GM15510 (cell line): ENCODE data around the gene CR1L.
A peak's percentile ranks its signal among the peaks of the same experiment; 100 is the strongest.

Source experiments
- POLR2A ChIP-seq: IDR thresholded peaks from 3 replicates; pipeline ENCODE4 v1.6.1; 2011; ENCODE audit warnings: borderline replicate concordance; ENCODE audit not compliant: insufficient read length; ENCODE audit errors: extremely low read depth

The CR1L gene

DNA sequence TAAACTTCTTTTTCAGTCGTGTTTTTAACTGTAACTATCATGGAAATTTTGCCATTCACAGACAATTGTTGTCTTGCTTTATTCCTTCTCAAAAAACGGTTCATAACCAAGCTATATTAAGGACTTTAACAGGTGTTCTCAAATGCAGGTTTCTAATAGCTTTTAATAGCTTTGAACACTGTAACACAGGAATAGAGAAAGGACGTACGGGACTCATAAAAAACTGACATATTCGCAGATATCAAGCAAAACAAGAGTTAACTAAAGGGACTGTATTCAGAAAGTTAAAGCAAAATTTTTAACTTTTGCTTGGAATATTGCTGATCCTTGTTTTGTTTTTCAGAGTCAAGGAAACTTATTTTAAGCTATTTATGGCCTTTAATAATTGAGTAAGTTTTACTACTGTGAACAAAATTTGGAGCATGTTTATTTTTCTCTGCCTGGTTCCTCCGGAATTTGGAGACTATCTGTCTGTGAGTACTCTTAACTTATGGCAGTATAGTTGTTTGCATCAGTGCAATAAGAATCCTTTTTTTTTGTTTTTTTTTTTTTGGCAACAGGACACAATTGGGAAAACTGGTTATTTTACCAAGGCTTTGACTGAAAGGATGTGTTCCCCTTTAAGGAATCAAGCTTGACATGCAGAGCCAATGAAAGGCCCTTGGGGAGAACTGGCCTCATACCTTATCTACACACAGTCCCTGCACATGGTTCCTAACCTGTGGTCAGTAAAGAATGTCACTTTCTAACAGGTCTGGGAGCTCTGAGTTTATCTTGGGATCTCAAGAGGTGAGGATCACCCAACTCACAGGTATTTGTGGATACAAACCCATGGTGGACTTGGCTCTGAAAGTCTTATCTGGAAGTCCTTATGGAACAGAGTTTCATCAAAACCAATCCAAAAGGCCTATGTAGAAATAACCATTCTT lies 101.2 kb downstream of the CR1L start:
- no peak for TF ChIP-seq POLR2A

DNA sequence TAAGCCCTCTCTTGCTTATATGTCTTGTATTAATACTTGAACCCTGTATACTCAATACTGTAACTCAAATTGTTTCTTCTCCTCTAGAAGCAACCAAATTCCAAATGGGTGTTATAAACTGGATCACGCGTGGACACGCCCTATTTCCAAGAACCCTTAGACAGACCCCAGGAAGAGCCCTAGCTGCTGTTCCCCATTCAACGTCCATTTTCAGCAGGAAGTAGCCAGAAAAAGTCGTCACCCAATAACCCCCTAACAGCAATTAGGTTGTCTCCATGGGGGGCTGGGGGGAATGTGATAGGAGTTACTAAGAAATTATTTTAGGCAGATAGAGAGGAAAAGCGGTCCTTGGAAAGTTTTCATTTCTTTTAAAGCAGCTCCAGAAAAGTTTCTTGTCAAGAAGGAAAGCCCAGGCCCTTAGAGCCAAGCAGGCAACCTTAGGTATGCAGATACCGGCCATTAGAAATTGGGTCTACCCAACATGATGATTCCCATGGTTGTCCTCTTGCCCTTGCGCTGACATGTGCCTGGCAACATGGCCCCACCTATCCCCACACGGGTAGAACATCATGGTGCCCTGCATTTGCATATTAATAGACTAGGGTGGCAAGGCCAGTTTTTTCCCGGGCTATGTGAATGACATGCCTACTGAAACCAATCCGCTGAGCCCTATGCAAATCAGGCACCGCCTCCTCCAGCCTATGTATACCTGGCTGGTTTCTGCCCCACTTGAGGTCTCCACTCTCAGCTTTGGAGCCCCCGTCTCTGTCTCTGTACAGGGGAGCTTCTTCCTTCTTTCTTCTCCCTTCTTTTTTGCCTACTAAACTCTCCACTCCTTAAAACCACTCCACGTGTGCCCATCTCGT lies 102.9 kb downstream of the CR1L start:
- no peak for TF ChIP-seq POLR2A

DNA sequence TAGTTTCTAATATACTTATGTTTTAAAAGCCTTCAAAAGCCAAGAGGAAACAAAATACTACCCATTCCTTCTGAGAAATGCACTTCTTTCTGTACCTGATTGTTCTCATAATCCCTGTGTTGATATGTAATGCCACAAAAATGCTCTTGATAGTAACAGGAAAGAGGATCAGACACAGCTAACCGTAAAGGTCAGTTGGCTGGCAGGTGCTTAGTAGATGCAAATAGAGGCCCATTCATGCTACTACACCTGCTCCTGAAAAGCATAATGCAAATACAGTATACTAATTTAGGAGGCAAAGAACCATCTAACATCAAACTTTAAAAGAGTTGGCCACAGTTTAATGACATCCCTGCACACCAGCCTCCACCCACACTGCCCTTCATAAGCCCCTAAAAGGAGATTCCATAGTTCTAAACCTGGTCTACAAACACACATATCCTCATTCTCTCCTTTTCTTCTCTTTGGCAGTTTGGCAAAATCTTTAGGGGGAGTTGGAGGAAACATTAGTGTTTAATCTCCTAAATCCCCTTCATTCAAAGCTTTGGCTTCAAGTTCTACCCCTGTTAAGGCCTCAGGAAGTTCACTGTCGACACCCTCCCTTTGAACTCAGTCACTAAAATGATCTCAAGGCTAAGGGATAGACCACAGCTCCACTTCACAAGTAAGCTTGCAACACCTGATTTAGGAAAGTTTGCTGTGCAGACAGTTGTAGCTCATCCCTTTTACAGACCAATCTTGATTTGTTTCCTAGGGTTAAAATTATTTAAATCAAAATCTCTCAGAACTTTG lies 104.0 kb downstream of the CR1L start:
- TF ChIP-seq POLR2A: no peak

DNA sequence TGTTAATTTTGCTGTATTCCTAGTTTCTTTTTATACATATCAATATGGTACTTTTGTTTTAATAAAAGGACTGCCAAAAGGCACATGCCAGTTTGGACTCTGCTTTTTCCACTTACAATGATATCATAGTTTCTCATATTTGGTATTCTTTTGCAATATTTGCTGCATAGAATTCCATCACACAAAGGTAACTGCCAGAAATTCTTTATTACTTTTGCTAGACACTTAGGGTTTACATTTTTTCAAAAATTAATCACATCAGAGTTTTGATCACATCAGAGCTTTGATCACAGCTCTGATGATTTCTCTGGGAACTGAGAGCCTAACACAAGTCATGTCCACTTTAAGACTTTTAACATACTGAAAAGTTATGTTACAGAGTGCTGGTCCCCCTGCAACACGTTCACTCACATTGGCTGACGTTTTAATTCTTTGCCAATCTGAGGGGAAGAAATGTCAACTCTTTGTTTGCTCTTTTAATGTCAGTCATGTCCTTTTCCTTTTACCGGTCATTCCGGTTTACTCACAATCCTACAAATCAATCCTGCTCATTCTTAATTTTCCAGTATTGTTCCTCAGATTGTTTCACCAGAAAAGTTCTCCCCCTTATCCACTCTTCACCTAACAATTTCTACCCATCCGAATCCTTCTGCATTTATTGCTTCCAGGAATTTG lies 105.8 kb downstream of the CR1L start:
- TF ChIP-seq POLR2A: no peak

DNA sequence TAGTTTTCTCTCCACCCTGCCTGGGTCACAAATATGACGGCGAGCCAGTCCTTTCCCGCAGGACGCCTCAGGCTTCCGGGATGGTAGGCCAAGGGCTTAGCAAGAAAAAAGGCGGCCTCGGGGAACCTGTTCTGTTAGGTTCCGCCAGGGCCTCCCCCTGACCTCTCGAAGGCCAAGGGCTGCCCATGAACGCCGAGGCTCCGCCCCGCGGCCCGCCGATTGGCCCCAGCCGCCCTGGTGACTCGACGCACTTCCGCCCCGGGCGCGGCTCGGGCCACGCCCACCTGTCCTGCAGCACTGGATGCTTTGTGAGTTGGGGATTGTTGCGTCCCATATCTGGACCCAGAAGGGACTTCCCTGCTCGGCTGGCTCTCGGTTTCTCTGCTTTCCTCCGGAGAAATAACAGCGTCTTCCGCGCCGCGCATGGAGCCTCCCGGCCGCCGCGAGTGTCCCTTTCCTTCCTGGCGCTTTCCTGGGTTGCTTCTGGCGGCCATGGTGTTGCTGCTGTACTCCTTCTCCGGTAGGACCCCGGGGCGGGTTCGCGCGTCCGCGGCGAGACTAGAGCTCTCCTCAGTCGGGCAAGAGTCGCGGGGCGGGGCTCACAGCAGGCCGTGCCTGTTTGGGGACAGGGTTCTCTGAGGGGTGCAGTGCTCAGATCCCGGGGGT lies 107.0 kb downstream of the CR1L start, which contains the start of gene CD46:
Gene CD46 (plus strand): TSS at position 265 of the 666 bp plus-strand sequence. CDS start 159 bp downstream, at position 424.
- TF ChIP-seq POLR2A: peak; percentile 90

DNA sequence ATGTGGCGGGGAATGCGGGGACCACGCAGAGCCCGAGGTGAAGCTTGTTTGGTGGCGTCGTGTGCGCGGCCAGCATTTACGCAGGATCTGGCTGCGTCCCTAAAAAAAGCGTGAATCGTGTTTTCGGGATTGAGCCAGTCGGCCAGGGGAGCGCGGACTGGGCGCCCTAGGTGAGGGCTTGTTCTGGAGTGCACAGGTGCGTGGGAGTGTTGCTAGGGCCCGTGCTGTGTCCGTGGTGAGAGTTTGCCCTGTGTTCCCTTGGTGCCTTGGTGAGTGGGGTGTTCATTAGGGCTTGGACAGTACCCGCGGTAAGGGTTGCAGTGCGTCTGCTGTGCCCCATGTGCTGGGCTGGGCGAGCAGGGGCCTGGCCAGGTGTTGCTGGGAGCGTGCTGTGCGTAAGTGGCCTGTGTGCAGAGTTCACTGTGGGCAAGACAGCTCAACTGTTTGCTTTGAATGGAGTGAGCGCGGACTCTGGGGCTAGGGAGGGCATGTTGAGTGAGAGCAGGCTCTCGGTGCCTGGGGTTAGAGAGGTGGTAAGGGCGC lies 107.6 kb downstream of the CR1L start:
- no peak for TF ChIP-seq POLR2A

DNA sequence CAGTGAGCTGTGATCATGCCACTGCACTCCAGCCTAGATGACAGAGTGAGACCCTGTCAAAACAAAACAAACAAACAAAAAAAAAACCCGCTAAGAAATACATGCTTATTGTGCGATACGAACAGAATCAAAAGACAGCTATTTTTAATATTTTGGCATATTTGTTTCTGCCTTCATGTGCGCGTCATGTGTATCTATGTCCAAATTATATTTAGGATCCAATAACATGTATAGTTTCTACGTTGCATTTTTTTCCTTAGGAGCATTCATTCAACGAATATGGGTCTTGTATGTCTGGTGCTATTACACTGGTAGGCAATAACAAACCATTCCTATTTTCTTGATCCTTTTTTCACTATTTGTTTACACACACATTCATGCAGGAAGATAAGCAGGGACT lies 108.7 kb downstream of the CR1L start:
- TF ChIP-seq POLR2A: no peak

DNA sequence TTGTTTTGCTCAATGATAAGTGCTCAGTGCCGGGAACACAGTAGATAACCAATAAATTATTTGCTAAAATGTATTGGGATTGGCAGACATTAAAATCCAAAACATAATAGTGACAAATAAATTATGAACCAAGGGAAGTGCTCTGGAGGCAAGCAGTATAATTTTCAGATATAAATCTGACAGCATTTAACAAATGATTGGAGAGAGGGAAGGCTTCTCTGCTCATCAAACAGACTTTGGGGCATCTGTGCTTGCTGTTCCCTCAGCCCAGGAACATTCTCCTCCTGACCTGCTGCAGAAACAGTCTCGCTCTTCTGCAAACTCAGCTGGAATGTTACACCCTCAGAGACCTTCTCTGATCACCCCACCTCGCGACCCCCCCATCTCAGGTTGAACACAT lies 109.1 kb downstream of the CR1L start:
- no peak for TF ChIP-seq POLR2A

DNA sequence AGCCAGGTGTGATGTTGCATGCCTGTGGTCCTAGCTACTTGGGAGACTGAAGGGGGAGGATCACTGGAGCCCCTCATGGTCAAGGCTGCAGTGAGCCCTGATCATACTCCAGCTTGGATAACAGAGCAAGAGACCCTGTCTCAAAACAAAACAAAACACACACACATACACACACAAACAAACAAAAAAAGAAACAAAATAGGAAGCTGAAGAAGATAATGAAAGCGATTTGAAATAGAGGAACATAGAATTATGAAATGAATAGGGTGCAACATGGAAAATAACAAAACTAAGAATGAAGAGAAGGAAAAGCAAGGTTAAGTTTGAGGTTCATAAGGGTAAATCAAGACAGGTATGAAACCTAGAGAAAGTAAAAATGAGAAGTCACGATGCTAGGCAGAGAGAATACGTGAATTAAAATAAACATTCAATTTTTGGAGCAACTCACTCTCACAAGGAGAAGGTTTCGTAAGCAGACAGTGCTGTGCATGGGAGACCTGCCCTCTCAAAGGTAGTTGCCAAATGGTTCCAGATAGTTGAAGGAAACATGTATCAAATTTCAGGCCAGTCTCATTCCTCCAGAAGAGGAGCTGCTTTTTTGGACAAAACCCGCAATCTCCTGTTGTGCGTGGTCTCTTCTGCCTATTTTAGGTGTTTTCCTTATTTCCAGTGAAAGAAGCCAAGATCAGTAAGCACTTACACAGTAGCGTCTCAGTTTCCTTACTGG lies 110.2 kb downstream of the CR1L start:
- TF ChIP-seq POLR2A: no peak

DNA sequence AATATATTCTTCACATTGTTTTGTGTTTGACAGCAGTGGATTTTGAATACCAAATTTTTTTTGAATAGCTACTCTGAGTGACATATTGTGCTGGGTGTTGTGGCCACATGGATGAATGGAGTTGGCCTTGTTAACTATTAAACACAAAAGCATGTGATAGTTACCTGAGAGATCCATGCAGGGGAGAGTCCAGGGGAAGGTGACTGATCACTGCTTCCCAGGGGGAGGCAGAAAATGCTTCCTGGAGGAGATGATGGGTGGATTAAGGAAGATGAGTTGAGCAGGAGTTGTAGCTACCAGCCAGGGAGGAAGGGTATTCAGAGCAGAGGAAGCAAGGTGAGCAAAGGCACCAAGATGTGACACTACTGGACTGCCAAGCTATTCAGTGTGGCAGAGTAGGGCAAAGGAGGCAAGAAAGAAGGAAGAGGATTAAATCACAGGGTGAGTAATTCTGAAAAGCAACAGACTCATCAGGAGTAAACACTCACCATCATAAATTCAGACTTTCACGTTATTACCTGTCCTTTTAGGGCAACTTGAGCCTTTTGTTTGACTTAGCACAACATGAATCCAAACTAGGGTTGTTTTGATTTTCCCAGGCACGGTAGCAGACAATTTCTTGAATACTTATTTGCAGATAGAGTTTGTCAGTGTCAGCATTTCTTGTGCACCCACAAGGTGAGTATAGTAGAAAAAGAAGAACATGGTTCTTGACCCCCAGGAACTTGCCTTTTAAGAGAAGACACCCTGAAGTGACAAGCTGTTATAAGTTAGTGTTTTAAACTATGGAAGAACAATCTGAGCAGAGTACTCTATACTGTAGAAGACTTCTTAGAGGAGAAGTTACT lies 111.1 kb downstream of the CR1L start:
- no peak for TF ChIP-seq POLR2A

DNA sequence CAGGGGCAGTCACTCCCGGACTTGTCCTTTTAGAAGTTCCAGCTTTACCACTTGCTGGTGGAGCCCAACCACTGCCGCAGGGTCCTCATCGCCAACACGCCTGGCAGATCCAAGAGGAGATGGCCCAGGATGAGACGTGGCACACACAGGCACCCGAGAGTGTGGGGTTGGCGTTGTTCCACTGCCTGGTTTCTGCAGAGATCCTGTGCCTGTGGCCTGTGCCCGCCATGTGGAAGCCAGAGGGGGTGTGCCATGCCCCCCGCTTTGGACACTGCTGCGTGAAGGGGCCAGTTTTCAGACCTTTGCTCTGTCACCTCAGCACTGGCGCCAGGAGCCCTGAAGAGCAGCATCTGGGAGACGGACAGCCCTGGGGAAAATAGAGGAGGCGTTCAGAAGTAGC lies 117.7 kb downstream of the CR1L start:
- TF ChIP-seq POLR2A: no peak

DNA sequence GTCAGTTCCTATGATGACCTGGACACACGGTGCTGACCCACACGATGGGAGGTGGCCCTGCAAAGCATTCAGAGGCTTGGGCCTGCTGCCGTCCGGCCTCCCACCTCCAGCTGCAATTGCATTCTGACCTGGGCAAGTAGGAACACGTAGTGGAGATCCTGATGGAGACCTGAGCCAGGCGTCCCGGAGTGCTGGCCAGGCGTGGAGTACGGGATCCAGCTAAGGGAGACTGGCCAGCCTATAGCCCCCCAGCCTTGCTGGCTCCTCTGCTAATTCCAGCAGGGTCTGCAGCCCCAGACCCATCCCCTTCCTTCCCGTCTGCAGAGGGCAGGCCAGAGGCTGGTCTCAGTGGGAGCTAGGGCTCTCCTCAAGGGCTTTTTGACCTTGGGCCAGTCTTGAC lies 118.2 kb downstream of the CR1L start:
- no peak for TF ChIP-seq POLR2A
